ENCODE data around the gene WDSUB1.

Gene WDSUB1

GRCh38 chr2:159225025-159226016, 61.2 kb downstream of the WDSUB1 start:
- no peak for DNase-seq (ENCODE audit: low read depth, low spot score)

GRCh38 chr2:159224061-159224813, 62.3 kb downstream of the WDSUB1 start:
- no peak for DNase-seq (ENCODE audit: low read depth, low spot score)

- DNase-seq (ENCODE audit: low read depth, low spot score) = no peak
These were observed 67.0 kb downstream of the WDSUB1 start for GRCh38 chr2:159219394-159219998.

GRCh38 chr2:159218389-159218788, 68.1 kb downstream of the WDSUB1 start:
- DNase-seq (ENCODE audit: low read depth, low spot score) = no peak

- DNase-seq (ENCODE audit: low read depth, low spot score) = no peak
These were observed 68.8 kb downstream of the WDSUB1 start for GRCh38 chr2:159217676-159218075.

GRCh38 chr2:159215116-159215515, 71.4 kb downstream of the WDSUB1 start:
- DNase-seq (ENCODE audit: low read depth, low spot score) = no peak

GRCh38 chr2:159214325-159214865, 72.1 kb downstream of the WDSUB1 start:
- DNase-seq (ENCODE audit: low read depth, low spot score) = no peak

GRCh38 chr2:159213296-159213695, 73.2 kb downstream of the WDSUB1 start:
- DNase-seq (ENCODE audit: low read depth, low spot score) = no peak

GRCh38 chr2:159211447-159212396, 74.8 kb downstream of the WDSUB1 start:
- peak; percentile 76 for DNase-seq (ENCODE audit: low read depth, low spot score)

- no peak for DNase-seq (ENCODE audit: low read depth, low spot score)
These were observed 76.9 kb downstream of the WDSUB1 start for GRCh38 chr2:159209341-159210306.

- DNase-seq (ENCODE audit: low read depth, low spot score) = no peak
These were observed 78.1 kb downstream of the WDSUB1 start for GRCh38 chr2:159208438-159208837.

- DNase-seq (ENCODE audit: low read depth, low spot score) = no peak
These were observed 79.6 kb downstream of the WDSUB1 start for GRCh38 chr2:159206736-159207380.

GRCh38 chr2:159204381-159205144, 81.9 kb downstream of the WDSUB1 start:
- DNase-seq (ENCODE audit: low read depth, low spot score) = no peak

GRCh38 chr2:159202568-159203071, 83.9 kb downstream of the WDSUB1 start:
- DNase-seq (ENCODE audit: low read depth, low spot score) = no peak

- DNase-seq (ENCODE audit: low read depth, low spot score) = no peak
These were observed 85.0 kb downstream of the WDSUB1 start for GRCh38 chr2:159201360-159202063.

GRCh38 chr2:159200498-159200897, 86.0 kb downstream of the WDSUB1 start:
- no peak for DNase-seq (ENCODE audit: low read depth, low spot score)

GRCh38 chr2:159199761-159200465, 86.6 kb downstream of the WDSUB1 start:
- DNase-seq (ENCODE audit: low read depth, low spot score) = no peak
